HG03575 (cell line): ENCODE measurements around the gene PIK3IP1.

ENCODE experiments used
- ATAC-seq: cut with Tn5 transposase; IDR thresholded peaks from one replicate; pipeline ENCODE4 v1.9.1; 2021; ENCODE audit not compliant: unreplicated experiment, insufficient number of reproducible peaks, low FRiP score; ENCODE audit errors: extremely low read depth

Gene PIK3IP1, protein sequence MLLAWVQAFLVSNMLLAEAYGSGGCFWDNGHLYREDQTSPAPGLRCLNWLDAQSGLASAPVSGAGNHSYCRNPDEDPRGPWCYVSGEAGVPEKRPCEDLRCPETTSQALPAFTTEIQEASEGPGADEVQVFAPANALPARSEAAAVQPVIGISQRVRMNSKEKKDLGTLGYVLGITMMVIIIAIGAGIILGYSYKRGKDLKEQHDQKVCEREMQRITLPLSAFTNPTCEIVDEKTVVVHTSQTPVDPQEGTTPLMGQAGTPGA

DNA sequence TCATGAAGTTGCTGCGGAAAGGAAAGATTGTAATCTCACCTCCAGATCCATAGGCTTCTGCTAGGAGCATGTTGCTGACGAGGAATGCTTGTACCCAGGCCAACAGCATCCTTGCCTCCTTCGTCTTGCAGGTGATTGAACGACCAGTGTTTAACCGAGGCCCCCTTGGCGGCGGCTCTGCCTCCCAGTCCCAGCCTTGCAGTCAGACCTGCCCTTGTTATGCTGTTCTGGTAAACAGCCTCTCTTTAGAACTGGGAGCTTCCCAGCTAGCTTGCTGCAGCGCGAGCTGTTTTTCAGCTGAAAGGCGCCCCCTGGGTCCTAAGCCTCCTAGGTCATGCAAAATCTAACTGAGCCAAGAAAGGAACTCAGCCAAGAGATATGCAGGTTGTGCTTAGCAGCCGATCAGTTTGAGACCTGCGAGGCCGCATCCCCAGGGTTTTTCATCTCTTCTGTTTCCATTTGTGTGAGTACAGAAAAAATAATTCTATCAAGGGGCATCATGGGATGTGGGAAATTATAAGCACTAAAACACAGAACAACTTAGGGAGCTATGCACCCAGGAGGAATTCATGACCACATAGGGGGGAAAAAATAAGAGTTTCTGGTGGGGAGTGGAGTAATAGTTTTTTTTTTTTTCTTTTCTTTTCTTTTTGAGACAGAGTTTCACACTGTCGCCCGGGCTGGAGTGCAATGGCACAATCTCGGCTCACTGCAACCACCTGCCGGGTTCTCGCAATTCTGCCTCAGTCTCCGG is at the start of gene PIK3IP1:
PIK3IP1 (minus strand) TSS at position 253 of the 754 bp plus-strand sequence; CDS start at position 109, 144 bp downstream.
- no peak for ATAC-seq

DNA sequence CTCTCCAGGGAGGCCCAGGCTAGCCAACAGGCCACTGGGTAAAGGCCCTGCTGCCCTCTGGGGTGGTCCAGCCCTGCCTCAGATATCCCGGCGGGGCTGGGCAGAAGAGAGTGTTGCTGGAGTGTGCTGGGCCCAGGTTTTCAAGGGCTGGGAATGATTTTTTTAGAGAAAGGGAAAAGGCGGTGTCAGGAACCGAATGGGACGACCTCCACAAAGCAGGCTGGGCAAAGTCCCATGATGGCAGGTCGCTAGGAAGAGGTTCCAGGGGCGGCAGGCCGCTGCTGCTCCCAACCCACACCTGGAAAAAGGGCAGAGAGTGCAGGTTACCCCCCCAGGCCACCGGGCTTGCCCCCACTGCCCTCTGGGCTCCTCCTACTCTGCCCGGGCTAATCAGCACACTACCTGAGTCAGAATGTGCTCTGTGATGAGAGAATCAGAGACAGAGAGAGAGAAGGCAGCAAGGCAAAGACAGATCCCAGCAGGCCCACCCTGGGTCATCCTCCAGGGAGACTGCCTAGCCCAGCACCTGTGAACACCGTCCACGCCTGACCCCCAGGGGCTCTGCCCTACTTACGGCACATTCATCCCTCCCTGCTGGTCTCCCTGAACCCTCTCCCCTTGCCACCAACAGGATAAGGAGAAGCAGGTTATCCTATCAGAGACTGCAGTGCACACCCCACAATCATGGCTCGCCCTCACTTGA is 49.2 kb upstream of the PIK3IP1 start:
- ATAC-seq, result no peak

DNA sequence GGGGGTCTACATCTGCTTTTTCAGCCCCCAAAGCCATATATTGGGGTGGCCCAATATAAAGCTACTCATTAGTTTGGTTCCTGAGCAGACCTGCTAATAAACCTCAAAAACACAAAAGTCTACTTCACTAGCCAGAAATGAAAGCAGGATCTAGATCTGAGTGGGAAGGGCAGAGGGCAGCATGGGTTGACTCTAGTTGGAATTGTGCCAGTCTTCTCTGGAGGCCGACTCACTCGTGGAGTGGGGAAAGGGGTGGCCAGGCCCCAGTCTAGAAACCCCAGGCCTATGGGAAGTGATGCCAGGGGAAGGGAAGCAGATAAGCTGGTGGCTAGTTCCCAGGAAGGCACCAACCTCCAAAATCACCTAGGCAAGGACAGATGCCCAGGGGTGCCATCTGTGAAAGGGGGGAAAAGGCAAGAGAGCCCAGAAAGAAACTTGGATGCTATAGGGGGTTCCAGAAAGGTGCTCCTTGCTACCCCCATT is 48.5 kb upstream of the PIK3IP1 start:
- ATAC-seq, result no peak

DNA sequence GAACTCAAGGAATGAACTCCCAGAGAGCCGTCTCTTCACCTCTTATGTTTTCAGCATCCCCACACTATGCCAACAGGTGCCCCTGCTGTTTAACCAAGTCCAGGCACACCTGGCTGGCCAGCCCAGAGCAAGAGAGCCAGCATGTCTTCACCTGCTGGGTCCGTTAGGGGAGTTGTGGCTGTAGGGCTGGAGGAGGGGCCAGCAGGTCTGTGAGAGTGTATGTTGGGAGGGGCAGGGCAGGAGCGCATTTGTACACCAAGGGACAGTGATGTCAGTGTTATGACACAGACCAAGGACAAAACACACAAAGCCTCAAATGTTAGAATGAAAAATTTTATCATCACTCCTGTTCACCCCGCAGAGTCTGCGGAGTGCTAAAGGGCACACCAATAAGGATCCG is 48.1 kb upstream of the PIK3IP1 start:
- ATAC-seq, result no peak

- ATAC-seq, result no peak
Observed at GRCh38 chr22:31339148-31339832, 47.0 kb upstream of the PIK3IP1 start.

DNA sequence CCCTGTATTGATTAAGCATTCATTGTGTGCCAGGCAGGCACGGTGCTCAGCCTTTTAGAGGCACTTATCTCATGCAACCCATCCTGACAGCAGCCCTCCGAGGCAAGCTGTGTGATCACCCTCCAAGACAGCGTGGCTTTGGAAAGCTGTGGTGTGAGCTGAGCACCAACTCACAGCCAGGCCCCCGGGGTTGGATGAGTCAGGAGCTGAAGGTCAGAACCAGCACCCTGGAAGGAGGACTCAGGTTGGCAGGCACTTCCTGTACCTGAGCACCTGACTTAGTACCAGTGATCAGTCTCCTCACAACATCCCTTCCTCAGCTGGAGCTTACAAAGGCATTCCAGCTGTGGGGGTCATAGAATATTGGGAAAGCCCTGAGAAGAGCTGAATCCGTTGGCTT is 44.9 kb upstream of the PIK3IP1 start:
- ATAC-seq, result no peak

DNA sequence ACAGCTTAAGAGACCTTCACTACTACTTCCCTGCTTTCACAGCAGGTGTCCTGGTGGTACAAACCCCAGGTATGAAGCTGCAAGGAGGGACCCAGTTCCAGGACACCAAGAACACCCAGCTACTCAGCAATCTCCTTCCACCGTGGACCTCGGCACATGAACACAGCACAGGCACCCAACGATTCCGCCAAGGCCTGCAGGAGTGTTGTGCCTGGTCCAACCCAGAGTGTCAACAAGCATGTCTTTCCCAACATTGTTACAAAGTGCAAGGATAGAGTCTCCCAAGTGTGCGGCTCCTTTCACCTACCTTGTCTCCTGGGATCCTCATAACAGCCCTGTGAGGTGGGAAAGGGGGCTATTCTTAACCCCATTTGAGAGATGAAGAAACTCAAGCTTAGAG is 42.0 kb upstream of the PIK3IP1 start:
- no peak for ATAC-seq

DNA sequence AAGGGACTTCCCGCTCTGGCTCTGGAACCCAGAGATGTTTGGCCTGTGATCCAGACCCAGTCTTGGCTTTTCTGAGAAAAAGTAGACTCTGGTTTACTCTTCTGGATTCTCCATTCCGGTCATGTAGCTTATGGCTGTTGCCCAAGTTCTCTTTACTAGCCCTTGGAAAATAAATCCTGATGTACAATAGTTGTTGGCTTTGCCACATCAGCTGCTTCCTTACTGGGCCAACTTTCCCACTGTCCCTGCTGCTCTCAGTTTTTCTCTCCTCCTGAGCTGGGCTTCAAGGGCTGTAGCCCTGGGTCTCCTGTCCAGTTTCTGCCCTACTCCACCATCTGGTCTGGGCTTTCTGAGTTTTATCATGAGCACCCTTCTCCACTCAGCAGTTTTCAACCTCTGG is 41.4 kb upstream of the PIK3IP1 start:
- no peak for ATAC-seq

DNA sequence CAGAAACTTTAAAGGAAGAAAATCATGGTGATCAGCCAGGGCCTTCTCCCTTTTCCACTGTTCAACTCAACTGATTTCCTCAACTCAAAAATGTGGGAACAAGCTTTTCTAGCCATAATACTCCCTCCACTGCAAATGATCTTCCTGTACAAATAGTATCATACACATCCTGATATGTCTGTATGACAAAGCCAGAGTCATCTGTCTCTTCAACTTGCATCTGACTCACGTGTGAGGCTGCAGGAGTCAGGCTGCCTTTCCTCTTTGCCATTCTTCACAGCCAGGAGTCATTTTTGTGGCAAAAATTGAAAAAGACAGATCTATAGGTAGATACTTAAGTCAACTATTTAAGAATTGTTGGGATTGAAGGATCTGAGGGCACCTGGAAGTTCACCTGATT is 40.6 kb upstream of the PIK3IP1 start:
- ATAC-seq, result no peak

- no peak for ATAC-seq
Observed at GRCh38 chr22:31332010-31332409, 39.7 kb upstream of the PIK3IP1 start.

DNA sequence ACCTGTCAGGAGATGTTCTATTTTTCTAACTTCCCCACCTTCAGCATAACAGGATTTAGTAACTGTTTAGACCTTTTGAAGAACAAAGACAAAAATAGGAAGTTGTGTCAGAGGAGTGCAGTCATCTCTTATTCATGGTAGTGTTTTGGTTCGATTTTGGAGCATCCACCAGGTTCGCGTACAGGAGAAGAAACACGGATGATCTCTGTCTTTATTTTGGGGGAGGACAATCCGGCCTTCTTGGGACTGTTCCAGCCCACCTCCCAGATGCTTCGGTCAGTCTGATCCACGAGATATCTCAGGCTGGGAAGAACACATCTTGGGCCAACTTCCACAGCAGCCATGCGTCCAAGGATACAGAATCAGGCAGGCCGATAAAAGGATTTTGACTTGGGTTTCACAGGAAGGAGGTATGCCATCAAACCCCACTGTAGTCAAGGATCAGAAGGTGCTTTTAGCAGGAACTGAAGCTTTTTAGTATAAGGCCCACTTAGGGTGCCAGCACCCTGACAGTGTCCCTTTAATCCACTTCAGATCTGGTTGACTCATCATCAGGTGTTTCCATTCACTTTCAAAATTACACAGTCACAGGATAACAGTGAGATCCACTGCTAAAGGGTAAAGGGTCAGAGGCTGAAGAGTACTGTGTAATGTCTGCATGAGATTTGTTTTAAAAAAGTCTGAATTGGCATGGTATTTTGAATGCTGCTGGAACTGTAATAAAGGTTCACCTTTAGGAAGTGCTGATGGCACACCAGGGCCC is 37.3 kb upstream of the PIK3IP1 start:
- no peak for ATAC-seq

DNA sequence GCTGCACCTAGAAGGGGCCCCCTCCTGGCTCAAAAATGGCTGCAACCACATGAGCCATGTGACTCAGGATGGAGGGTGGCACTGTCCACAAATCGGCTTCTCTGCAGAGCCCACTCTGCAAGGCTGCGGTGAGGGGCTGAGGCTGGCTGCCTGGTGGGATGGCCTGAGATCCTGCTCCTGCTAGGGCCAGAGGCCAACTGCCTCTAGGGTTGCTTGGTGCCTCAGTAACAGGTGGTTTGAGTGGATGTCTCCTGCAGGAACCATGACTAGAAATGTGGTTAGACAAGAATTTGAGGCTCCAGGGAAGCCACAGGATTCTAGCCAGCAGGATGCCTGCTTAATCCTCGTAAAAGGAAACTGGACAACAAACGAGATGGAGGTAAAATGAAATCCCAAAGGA is 36.7 kb upstream of the PIK3IP1 start:
- no peak for ATAC-seq

DNA sequence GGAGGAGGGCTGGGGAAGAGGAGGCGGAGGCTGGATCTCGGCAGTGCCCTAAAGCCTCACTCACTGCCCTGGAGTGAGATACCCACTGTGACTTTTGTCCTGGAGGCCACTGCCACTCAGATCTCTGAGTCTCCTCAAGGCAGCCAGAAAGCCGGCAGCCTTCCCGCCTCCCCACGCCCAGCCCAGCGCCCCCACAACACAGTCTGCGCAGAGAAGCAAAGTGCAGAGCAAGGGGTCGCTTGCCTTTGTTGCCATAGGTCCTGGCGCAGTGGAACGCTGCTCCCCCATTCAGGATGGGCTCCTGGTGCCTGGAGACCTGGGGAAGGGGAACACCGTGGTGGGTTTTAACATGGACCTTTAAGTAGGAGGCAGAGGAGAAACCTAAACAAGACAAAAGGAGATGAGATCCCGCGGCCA is 36.3 kb upstream of the PIK3IP1 start:
- no peak for ATAC-seq

DNA sequence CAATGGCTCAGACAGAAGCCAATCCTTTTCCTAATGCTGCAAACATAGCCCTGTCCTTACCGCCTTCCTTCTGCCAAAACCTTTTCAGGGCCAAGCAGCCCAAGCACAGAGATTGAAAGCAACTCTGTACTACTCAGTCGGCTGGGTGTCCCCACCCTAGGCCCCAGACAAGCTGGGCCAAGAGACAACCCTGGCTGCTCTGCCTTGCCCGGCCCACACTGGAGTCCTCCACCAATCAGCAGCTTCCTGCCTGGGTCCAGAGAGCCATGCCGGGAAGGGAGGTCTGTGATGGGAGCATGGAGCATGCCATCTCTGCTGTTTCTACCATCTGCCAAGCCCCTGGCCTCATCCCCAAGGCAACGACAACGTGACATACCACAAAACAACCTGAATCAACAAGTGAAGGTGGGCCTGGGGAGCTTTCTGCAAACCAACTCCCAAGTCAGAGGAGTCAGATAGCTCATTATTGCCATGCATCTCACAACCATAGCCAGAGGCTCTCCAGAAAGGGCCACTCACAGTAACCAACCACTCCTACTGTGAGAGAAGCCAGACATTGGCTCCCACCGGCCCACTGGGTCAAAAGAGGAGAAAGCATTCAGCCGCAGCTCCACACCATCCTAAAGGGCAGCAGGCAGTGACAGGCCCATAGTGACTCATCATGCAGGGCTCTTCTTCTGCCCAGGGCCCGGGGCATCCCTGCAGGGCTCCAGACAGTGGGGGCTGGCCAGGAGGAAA is 35.7 kb upstream of the PIK3IP1 start:
- no peak for ATAC-seq

GRCh38 chr22:31326877-31327276 is 34.6 kb upstream of the PIK3IP1 start:
- no peak for ATAC-seq

DNA sequence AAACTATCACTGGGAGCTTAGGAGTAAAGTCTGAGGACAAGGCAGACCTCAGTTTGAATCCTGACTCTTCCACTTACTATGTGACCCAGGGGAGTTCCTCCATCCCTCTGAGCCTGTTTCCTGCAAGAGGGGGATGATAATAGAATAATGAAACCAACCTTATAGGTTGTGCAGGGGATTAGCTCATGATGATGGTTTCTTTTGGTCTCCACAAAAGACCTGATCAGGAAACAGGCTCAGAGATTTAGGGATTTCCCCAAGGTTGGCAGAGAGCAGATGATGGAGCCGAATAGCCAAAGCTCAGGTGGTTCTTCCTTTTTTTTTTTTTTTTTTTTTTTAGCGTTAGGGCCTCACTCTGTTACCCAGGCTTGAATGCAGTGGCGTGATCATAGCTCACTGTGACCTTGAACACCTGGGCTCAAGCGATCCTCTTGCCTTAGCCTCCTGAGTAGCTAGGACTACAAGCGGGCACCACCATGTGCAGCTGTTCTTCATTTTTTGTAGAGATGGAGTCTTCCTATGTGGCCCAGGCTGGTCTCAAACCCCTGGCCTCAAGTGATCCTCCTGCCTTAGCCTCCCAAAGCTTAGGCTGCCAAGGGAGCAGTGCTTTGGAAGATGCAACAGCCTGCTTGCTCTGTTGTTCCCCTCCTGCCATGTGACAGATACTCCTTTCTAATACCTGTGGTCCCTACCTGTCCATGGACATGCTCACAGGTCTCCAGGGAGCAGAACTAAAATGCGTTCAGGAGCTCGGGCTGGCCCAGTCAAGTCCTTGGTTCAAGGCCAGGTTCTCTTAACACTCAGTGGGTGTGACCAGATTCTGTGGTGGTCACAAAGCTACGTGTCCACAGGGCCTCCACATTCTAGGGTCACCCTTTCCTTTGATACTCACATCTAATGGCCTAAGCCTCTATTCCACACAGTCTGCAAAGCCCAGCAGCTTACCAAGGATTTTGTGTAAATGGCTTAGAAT is 31.6 kb upstream of the PIK3IP1 start:
- no peak for ATAC-seq

DNA sequence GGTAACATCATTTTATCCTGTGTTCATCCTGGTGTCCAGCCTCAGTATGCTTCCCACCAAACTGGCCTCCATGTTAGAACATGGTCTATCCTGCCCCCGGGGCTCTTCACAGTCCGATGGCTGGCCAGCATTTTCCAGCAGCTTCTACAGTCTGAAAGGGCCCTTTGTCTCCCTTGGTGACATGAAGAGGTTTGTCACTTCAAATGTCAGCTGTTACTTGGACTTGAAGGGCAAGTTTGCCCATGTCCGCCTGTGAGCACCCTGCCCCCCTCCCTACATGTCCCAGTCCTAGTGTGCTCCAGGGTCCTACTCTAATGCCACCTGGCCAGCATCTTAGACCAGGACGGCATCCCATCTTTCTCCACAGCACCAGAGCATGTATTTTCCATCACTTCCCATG is 29.1 kb upstream of the PIK3IP1 start:
- no peak for ATAC-seq
